ENCODE data around the gene ZNG1A.
"Not testable (repeated sequence)": the region's sequence is repeated elsewhere in the genome, so short reads cannot be mapped to it uniquely, and the experiment has no call there.

Gene ZNG1A

GRCh38 chr9:178140-178825 is 573 bp downstream of the ZNG1A start:
- peak; percentile 4 for DNase-seq (ENCODE audit: low spot score)

GRCh38 chr9:169757-170156 is 9.1 kb downstream of the ZNG1A start:
- not testable (repeated sequence) for DNase-seq (ENCODE audit: low spot score)

GRCh38 chr9:159871-160270 is 19.0 kb downstream of the ZNG1A start:
- DNase-seq (ENCODE audit: low spot score), result not testable (repeated sequence)

GRCh38 chr9:151173-151572 is 27.7 kb downstream of the ZNG1A start:
- DNase-seq (ENCODE audit: low spot score), result not testable (repeated sequence)

GRCh38 chr9:139880-140279 is 39.0 kb downstream of the ZNG1A start:
- not testable (repeated sequence) for DNase-seq (ENCODE audit: low spot score)

GRCh38 chr9:117995-118467 is 60.8 kb downstream of the ZNG1A start, which contains the start of gene FOXD4:
Gene FOXD4, minus strand, starts transcription at chr9:118417. Its CDS starts 298 bp downstream, at chr9:118119.
- not testable (repeated sequence) for DNase-seq (ENCODE audit: low spot score)

- not testable (repeated sequence) for DNase-seq (ENCODE audit: low spot score)
Measured at GRCh38 chr9:117144-117994, 61.5 kb downstream of the ZNG1A start.

- DNase-seq (ENCODE audit: low spot score), result peak; percentile 69
Measured at GRCh38 chr9:116239-117077, 62.4 kb downstream of the ZNG1A start.

GRCh38 chr9:115118-115451 is 63.8 kb downstream of the ZNG1A start:
- peak; percentile 5 for DNase-seq (ENCODE audit: low spot score)

- peak; percentile 14 for DNase-seq (ENCODE audit: low spot score)
Measured at GRCh38 chr9:114267-115117, 64.4 kb downstream of the ZNG1A start.

- DNase-seq (ENCODE audit: low spot score), result peak; percentile 2
Measured at GRCh38 chr9:113468-114266, 65.2 kb downstream of the ZNG1A start.

GRCh38 chr9:112589-113467 is 66.0 kb downstream of the ZNG1A start:
- DNase-seq (ENCODE audit: low spot score), result peak; percentile 3

GRCh38 chr9:110672-111071 is 68.2 kb downstream of the ZNG1A start:
- DNase-seq (ENCODE audit: low spot score), result not testable (repeated sequence)

- not testable (repeated sequence) for DNase-seq (ENCODE audit: low spot score)
Measured at GRCh38 chr9:109540-109939, 69.3 kb downstream of the ZNG1A start.

GRCh38 chr9:108742-109495 is 69.9 kb downstream of the ZNG1A start:
- DNase-seq (ENCODE audit: low spot score), result not testable (repeated sequence)

- not testable (repeated sequence) for DNase-seq (ENCODE audit: low spot score)
Measured at GRCh38 chr9:105991-106390, 72.9 kb downstream of the ZNG1A start.

GRCh38 chr9:100430-100829 is 78.4 kb downstream of the ZNG1A start:
- not testable (repeated sequence) for DNase-seq (ENCODE audit: low spot score)

- DNase-seq (ENCODE audit: low spot score), result not testable (repeated sequence)
Measured at GRCh38 chr9:99867-100266, 79.0 kb downstream of the ZNG1A start.

GRCh38 chr9:98775-99174 is 80.1 kb downstream of the ZNG1A start:
- DNase-seq (ENCODE audit: low spot score), result not testable (repeated sequence)

All from hematopoietic multipotent progenitor cell treated with erythropoietin and hydrocortisone succinate and interleukin-3 and kit ligand, for 15 days (in vitro differentiated cells).